A673 (cell line): ENCODE data around the gene FBN1.

Experiments used
- CTCF ChIP-seq: fragments of 300-800, 200-600 bp; sonication (generic); conservative IDR thresholded peaks from 2 replicates; pipeline ENCODE4 v1.5.1; 2017; ENCODE audit warnings: low read depth, mild to moderate bottlenecking, antibody characterized with exemption, low read length, moderate library complexity, mixed read lengths
- EZH2 ChIP-seq: fragments of 200-600 bp; sonication (generic); IDR thresholded peaks from 2 replicates; pipeline ENCODE4 v1.6.1; 2017; ENCODE audit warnings: borderline replicate concordance, low read depth, mild to moderate bottlenecking, mixed read lengths, antibody characterized with exemption, low read length; ENCODE audit not compliant: poor library complexity, severe bottlenecking

- TF ChIP-seq CTCF (no peak), EZH2 (no peak)
Measured at GRCh38 chr15:48544778-48545177, 100.7 kb downstream of the FBN1 start.
